OCI-LY1 (cell line): Measurements from ENCODE around the gene URB2.
"Not testable (repeated sequence)": the region's sequence is repeated elsewhere in the genome, so short reads cannot be mapped to it uniquely, and the experiment has no call there.

Experiments
- H2AFZ ChIP-seq: fragments of 200-600 bp; sonication (generic), shearing (Covaris generic); 2 replicates; pipeline ENCODE4 v1.6.0; 2014; ENCODE audit warnings: antibody characterized with exemption, mild to moderate bottlenecking, low read length
- H3F3A ChIP-seq: fragments of 200-600 bp; sonication (generic), shearing (Covaris generic); 2 replicates; pipeline ENCODE4 v1.6.0; 2014; ENCODE audit warnings: mild to moderate bottlenecking, antibody characterized with exemption, low read length, moderate library complexity; ENCODE audit not compliant: insufficient read depth
- H3K27ac ChIP-seq: fragments of 200-600 bp; sonication (generic); 2 replicates; pipeline ENCODE4 v1.5.1; 2014; ENCODE audit warnings: low read length, mixed run types, mild to moderate bottlenecking, low read depth; ENCODE audit not compliant: poor library complexity, severe bottlenecking
- H3K27me3 ChIP-seq: fragments of 200-600 bp; sonication (generic); 2 replicates; pipeline ENCODE4 v1.6.0; 2014; ENCODE audit warnings: antibody characterized with exemption, mild to moderate bottlenecking, low read length, moderate library complexity; ENCODE audit not compliant: insufficient read depth
- H3K36me3 ChIP-seq: fragments of 200-600 bp; sonication (generic); 2 replicates; pipeline ENCODE4 v1.6.1; 2014; ENCODE audit warnings: mild to moderate bottlenecking, antibody characterized with exemption, low read length, moderate library complexity, mixed read lengths; ENCODE audit not compliant: insufficient read depth
- H3K4me1 ChIP-seq: fragments of 200-600 bp; sonication (generic); 2 replicates; pipeline ENCODE4 v1.5.1; 2014; ENCODE audit warnings: mild to moderate bottlenecking, low read length, moderate library complexity; ENCODE audit not compliant: insufficient read depth, severe bottlenecking
- H3K4me2 ChIP-seq: fragments of 200-600 bp; sonication (generic), shearing (Covaris generic); 2 replicates; pipeline ENCODE4 v1.6.1; 2014; ENCODE audit warnings: low read length
- H3K4me3 ChIP-seq: fragments of 200-600 bp; sonication (generic); 2 replicates; pipeline ENCODE4 v1.5.1; 2014; ENCODE audit warnings: low read length, low read depth, mild to moderate bottlenecking, mixed read lengths; ENCODE audit not compliant: poor library complexity, severe bottlenecking
- H3K79me2 ChIP-seq: fragments of 200-600 bp; shearing (Covaris generic); 2 replicates; pipeline ENCODE4 v1.6.1; 2016; ENCODE audit warnings: mixed run types, low read length, mixed read lengths; ENCODE audit not compliant: insufficient read depth
- H3K9ac ChIP-seq: fragments of 200-600 bp; sonication (generic), shearing (Covaris generic); 2 replicates; pipeline ENCODE4 v1.6.1; 2014; ENCODE audit warnings: mild to moderate bottlenecking, low read length, mixed read lengths
- H3K9me2 ChIP-seq: fragments of 200-600 bp; sonication (generic), shearing (Covaris generic); 2 replicates; pipeline ENCODE4 v1.6.1; 2014; ENCODE audit warnings: low read depth, mild to moderate bottlenecking, low read length, mixed read lengths
- H3K9me3 ChIP-seq: fragments of 200-600 bp; shearing (Covaris generic); 2 replicates; pipeline ENCODE4 v1.6.1; 2014; ENCODE audit warnings: low read length, mixed read lengths
- H4K20me1 ChIP-seq: fragments of 200-600 bp; sonication (generic), shearing (Covaris generic); 2 replicates; pipeline ENCODE4 v1.6.0; 2016; ENCODE audit warnings: mild to moderate bottlenecking, low read length; ENCODE audit not compliant: insufficient read depth
- CTCF ChIP-seq: fragments of 200-600 bp; sonication (generic), shearing (Covaris generic); IDR thresholded peaks from 2 replicates; pipeline ENCODE4 v1.5.1; 2017; ENCODE audit warnings: mild to moderate bottlenecking, antibody characterized with exemption, low read length, moderate library complexity, mixed read lengths
- EZH2 ChIP-seq: fragments of 200-600 bp; sonication (generic), shearing (Covaris generic); IDR thresholded peaks from 2 replicates; pipeline ENCODE4 v1.8.0; 2017; ENCODE audit warnings: borderline replicate concordance, mixed run types, mild to moderate bottlenecking, antibody characterized with exemption, low read length, moderate library complexity, mixed read lengths

URB2 gene

DNA sequence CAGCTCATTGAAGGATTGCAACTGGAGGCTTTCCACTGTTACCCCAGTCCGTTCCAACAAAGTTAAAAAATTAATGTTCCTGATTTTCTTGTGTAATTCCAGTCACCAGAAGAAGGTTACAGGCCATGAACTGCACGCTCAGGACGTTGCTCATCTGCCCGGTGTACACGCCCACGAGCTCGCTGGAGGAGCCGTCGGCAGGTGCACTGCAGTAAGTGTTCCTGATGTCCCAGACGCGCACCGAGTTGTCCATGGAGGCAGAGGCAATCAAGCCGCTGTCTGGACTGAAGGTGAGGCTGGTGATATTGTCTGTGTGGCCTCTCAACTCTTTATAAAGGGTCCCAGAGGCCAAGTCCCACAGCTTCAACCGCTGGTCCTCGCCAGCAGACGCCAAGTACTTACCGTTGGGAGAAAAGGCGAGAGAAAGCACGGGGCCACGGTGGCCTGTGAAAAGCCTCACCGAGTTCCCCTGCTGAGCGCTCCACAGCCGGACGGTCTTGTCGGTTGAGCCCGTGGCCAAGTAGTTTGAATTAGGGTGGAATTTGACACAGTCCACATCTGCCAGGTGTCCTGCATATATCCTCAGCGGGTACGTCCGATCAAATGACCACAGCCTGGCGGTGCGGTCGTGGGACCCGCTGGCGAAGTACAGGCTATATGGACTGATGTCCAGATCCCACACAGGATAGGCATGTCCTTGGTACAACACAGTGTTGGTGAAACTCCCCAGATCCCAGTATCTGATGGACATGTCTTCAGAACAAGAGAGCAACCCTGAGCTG is 31.6 kb upstream of the URB2 start:
- no peaks in the 10 kb centered on the region for H3K9me3 ChIP-seq
- H2AFZ ChIP-seq: no peak overlapping the region
- H3F3A ChIP-seq: no peaks in the 10 kb centered on the region
- H3K36me3 ChIP-seq: peaks cover 45% of the 10 kb centered on the region; the same call in 1 of the 2 replicates
- TF ChIP-seq EZH2: no peak
- no peak for TF ChIP-seq CTCF
- H3K9ac ChIP-seq: no peak overlapping the region
- no peaks in the 10 kb centered on the region for H3K9me2 ChIP-seq
- no peaks in the 10 kb centered on the region for H4K20me1 ChIP-seq
- no peak overlapping the region for H3K27ac ChIP-seq
- H3K4me2 ChIP-seq: no peak overlapping the region
- H3K27me3 ChIP-seq: no peaks in the 10 kb centered on the region
- no peaks in the 10 kb centered on the region; the same call in 1 of the 2 replicates for H3K79me2 ChIP-seq
- no peak overlapping the region for H3K4me3 ChIP-seq
- H3K4me1 ChIP-seq: no peaks in the 10 kb centered on the region

DNA sequence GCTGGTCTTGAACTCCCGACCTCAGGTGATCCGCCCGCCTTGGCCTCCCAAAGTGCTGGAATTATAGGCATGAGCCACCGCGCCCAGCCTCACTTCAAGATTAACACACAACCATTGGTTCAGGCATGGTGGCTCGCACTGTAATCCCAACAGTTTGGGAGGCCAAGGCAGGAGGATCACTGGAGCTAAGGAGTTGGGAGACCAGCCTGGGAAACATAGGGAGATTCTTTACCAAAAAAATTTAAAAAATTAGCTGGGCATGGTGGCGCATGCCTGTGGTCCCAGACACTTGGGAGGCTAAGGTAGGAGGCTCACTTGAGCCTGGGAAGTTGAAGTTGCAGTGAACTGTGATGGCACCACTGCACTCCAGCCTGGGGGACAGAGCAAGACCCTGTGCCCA is 30.2 kb upstream of the URB2 start:
- not testable (repeated sequence) for H3K27me3 ChIP-seq, H3K4me2 ChIP-seq, H3K4me1 ChIP-seq, H3K4me3 ChIP-seq, H3K9me3 ChIP-seq, H2AFZ ChIP-seq, H3K9me2 ChIP-seq, H3K27ac ChIP-seq, H3F3A ChIP-seq, H4K20me1 ChIP-seq, H3K79me2 ChIP-seq, H3K9ac ChIP-seq
- peaks cover 59% of the 10 kb centered on the region for H3K36me3 ChIP-seq

DNA sequence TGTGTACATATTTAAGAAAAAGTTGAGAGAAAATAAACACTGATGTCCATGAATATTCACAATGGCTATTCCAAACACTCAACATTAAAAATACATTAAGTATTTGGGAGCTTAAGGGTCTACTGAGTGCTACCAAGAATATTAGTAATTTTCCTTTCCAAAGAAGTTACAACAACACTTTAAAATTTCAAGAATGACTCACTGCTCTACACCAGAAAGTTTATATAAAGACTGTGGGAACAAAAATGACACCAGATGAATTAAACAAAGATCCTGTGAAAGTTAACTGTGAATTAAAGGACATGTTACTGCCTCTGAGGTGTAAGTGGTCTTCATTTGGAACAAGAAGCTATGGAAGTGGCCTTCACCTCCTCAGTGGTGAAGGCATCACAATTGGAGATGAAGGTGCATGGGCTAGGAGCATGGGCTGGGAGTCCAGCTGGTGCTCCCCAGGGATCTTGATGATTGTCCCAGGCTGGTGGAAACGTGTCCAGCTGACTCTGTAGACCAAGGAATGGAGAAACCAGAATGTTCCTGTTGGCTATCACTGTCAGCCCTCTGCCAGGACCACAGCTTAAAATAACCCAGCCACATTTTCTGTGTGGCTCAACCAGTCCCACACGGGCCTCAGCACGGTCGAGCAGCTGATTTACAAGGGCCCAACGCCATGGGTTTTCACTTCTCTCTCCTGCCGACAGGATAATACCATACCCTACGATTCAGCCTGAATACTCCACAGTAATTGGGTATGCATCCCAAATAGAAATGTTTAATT is 28.9 kb upstream of the URB2 start:
- Histone ChIP-seq H2AFZ (no peak overlapping the region), H3K79me2 (no peaks in the 10 kb centered on the region; the same call in 1 of the 2 replicates), H3K4me3 (no peak overlapping the region), H3K9ac (no peak overlapping the region), H3F3A (no peaks in the 10 kb centered on the region), H3K9me3 (no peaks in the 10 kb centered on the region), H4K20me1 (no peaks in the 10 kb centered on the region), H3K4me2 (no peak overlapping the region), H3K36me3 (peaks cover 71% of the 10 kb centered on the region), H3K27ac (no peak overlapping the region), H3K9me2 (no peaks in the 10 kb centered on the region), H3K4me1 (no peaks in the 10 kb centered on the region), H3K27me3 (no peaks in the 10 kb centered on the region)
- TF ChIP-seq EZH2 (no peak), CTCF (no peak)
